ENCODE measurements around the gene SRBD1.

DNA sequence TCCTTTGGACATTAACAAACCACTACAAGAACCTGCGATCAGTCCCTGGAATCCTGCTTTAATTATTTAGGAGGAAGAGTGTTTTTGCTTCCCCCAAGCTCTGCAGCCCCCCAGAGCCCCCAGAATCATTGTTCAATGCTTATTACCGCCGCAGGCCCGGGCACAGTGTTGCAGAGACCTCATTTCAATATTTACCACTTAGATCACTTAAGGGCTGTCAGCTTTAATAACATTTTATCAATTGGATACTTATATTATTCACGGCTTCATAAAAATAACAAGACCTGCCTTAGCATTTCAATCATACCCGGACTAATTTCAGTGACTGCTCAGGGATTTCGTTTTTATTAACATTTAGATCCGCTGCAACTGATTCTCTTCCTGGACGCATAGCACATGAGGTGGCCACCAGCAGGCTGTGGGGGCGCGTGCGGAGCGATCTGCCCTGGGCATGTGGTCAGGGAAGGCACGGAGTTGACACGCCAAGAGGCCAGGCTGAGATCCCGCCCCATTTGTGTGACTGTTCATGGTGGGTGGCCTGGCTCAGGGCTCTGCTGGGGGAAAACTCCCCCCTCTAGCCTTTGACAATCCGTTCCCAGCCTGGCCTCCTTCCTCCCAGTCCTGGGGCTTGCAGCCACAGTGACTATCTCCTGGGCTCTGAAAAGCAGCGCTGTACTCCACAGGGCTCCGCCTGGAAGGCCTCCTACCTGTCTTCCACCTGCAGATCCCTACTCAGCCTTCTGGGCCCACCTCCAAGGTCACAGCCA lies 267.6 kb downstream of the SRBD1 start:
- TF ChIP-seq POLR2AphosphoS5 (IDR thresholded peaks at IDR 0.05; ENCODE audit: low read depth, low read length) (no peak), CTCF (IDR thresholded peaks at IDR 0.05; ENCODE audit: control extremely low read depth in 1 of 3, insufficient read depth in 1 of 3, low read depth in 1 of 3, low read length in 3 of 3) (no peak), EZH2 (IDR thresholded peaks at IDR 0.05; ENCODE audit: low read depth, low read length, severe bottlenecking) (no peak), SRF (IDR thresholded peaks at IDR 0.05; ENCODE audit: low read depth, low read length) (no peak)

Data from H1 (cell line).